Adrenal gland (tissue), 12 donors: ENCODE results near the gene TP53I11. TPM values are rescaled to one million over a fixed set of nuclear protein-coding genes. Genes with fewer than 3 reads are reported as not detected.

Experiments
- DNase-seq, 7 donors: peaks; one replicate each; pipeline ENCODE4 v3.0.0-alpha.2; 2019 to 2020
- H3K27ac ChIP-seq, 5 donors: fragments of 200-600 bp; sonication (generic) in 4 of 5; 1 replicate in 3 of 5; 2 replicates in 2 of 5; pipeline versions ENCODE4 v1.5.1 to v1.8.0; 2016 to 2020; ENCODE audit warnings: mild to moderate bottlenecking in 1 of 5
- H3K27me3 ChIP-seq: fragments of 200-600 bp; 2 replicates; pipeline ENCODE4 v1.8.0; 2021
- H3K36me3 ChIP-seq, 2 donors: fragments of 200-600 bp; replicated peaks in 1 of 2; 1 replicate in 1 of 2; 2 replicates in 1 of 2; pipeline versions ENCODE4 v1.5.1 to v1.8.0; 2018 to 2022
- H3K4me1 ChIP-seq, 2 donors: fragments of 200-600 bp; replicated peaks in 1 of 2; 1 replicate in 1 of 2; 2 replicates in 1 of 2; pipeline versions ENCODE4 v1.5.1 to v1.8.0; 2018 to 2021
- H3K4me3 ChIP-seq, 4 donors: fragments of 200-600 bp; sonication (generic) in 3 of 4; one replicate each; pipeline ENCODE4 v1.5.1; 2016 to 2018
- H3K9me3 ChIP-seq, 3 donors: fragments of 200-600 bp; sonication (generic) in 1 of 3; replicated peaks in 1 of 3; 1 replicate in 2 of 3; 2 replicates in 1 of 3; pipeline versions ENCODE4 v1.5.1 to v1.8.0; 2016 to 2021
- CTCF ChIP-seq, 6 experiments: fragments of 450-650 bp in 4 of 6; fragments of 200-600 bp in 2 of 6; sonication (generic) in 1 of 6; IDR thresholded peaks; 1 replicate in 5 of 6; 2 replicates in 1 of 6; pipeline versions ENCODE4 v1.5.1 to v1.8.0; 2016 to 2021; ENCODE audit warnings: antibody characterized with exemption in 6 of 6, mild to moderate bottlenecking in 2 of 6, moderate library complexity in 1 of 6
- POLR2A ChIP-seq, 2 donors: fragments of 450-650 bp; IDR thresholded peaks; one replicate each; pipeline ENCODE4 v1.6.1; 2017; ENCODE audit warnings: antibody characterized with exemption in 2 of 2, mild to moderate bottlenecking in 2 of 2, moderate library complexity in 1 of 2
- WGBS, 4 donors: extraction: QIAGEN DNeasy Blood & Tissue Kit in 2 of 4; methylation state at CpG; one replicate each; pipeline versions ENCODE4 v1.1.5 to v1.1.7; 2013 to 2017; 5-methylcytosine and 5-hydroxymethylcytosine counted together
- intact Hi-C, 2 donors: fragments of 100-400 bp; cut with DNase I; formaldehyde crosslinking; loops; one replicate each; pipeline versions ENCODE4 v1.14.1 to v1.15.0; 2022 to 2023
- polyA plus RNA-seq, 3 donors: library from polyadenylated mRNA; stranded (reverse); fragments of 200-250 nt in 2 of 3; fragments of 350-450 nt in 1 of 3; fragmentation: Illumina TruSeq in 1 of 3; extraction: RNeasy Lipid Tissue Mini Kit (QIAGEN cat#74804) in 1 of 3; gene quantifications; one replicate each; pipeline ENCODE4 v1.2.3, GENCODE V29; 2013 to 2014
- total RNA-seq, 9 donors: library from RNA; depleted of rRNA in 4 of 9; stranded (reverse); fragments of >200 nt in 4 of 9; fragments of 120-200 nt in 1 of 9; fragmentation: NEBNext Ultra II Directional in 1 of 9; extraction: Animal tissue kit (Norgen Biotek cat#: 25700) in 1 of 9; gene quantifications; one replicate each; pipeline versions ENCODE4 v1.1.0 to v1.2.4, GENCODE V29; 2013 to 2023
- donor health status: healthy with polysubstance abuse.
- donor health status: Bipolar disorder and iron deficiency.
- donor health status: DM: yes; HTN: yes; CAD: no.
- donor health status: DM: no; HTN: no; CAD: no.
- donor health status: DM: no; HTN: no; CAD: no.
- donor health status: DM: yes; HTN: yes; CAD: no.

The TP53I11 gene
- total and polyA plus RNA-seq, 12 donors, result 3.5 to 55.7 (median 31.0) TPM

GRCh38 chr11:44948155-44948554, 2.5 kb downstream of the TP53I11 start:
- WGBS, 4 donors, result 83 to 91% (median 90%) methylated on average over 3 of the region's 3 CpGs
- DNase-seq, result no peak
- Histone ChIP-seq H3K27ac (peak overlapping the region in 1 of 5 donors; percentile 76), H3K9me3 (no peaks in the 10 kb centered on the region), H3K36me3 (no peaks in the 10 kb centered on the region), H3K27me3 (no peaks in the 10 kb centered on the region), H3K4me3 (no peak overlapping the region), H3K4me1 (peaks cover 4 to 8% of the 10 kb centered on the region in 2 donors)
- intact Hi-C loops, result no loop called here
- TF ChIP-seq CTCF (IDR thresholded peaks at IDR 0.05) (no peak), POLR2A (IDR thresholded peaks at IDR 0.05) (no peak)

GRCh38 chr11:44947114-44947513, 3.6 kb downstream of the TP53I11 start:
- Histone ChIP-seq H3K4me3 (no peak overlapping the region), H3K27ac (peak overlapping the region in 2 of 5 donors; percentile 17 to 76), H3K9me3 (no peaks in the 10 kb centered on the region), H3K36me3 (no peaks in the 10 kb centered on the region), H3K4me1 (peaks cover 4 to 8% of the 10 kb centered on the region in 2 donors), H3K27me3 (no peaks in the 10 kb centered on the region)
- intact Hi-C loops, result no loop called here
- no peak for TF ChIP-seq POLR2A (IDR thresholded peaks at IDR 0.05)
- no peak for TF ChIP-seq CTCF (IDR thresholded peaks at IDR 0.05)
- WGBS, 4 donors, result 28 to 46% (median 33%) methylated on average over 5 to 9 of the region's 9 CpGs
- DNase-seq, result peak in 1 of 7 donors; percentile 25

- DNase-seq, result no peak
- Histone ChIP-seq H3K4me3 (no peak overlapping the region), H3K9me3 (no peaks in the 10 kb centered on the region), H3K27ac (peak overlapping the region in 1 of 5 donors; percentile 76), H3K36me3 (no peaks in the 10 kb centered on the region), H3K4me1 (peaks cover 4 to 8% of the 10 kb centered on the region in 2 donors), H3K27me3 (no peaks in the 10 kb centered on the region)
- 70 to 91% (median 80%) methylated on average over 10 to 12 of the region's 12 CpGs for WGBS, 4 donors
- intact Hi-C loops, result no loop called here
- no peak for TF ChIP-seq CTCF (IDR thresholded peaks at IDR 0.05)
- no peak for TF ChIP-seq POLR2A (IDR thresholded peaks at IDR 0.05)
These were observed 4.4 kb downstream of the TP53I11 start for GRCh38 chr11:44946263-44946662.

- 64 to 85% (median 83%) methylated on average over 8 to 11 of the region's 11 CpGs for WGBS, 4 donors
- Histone ChIP-seq H3K4me1 (peaks cover 4 to 8% of the 10 kb centered on the region in 2 donors), H3K4me3 (no peak overlapping the region), H3K27me3 (no peaks in the 10 kb centered on the region), H3K27ac (peak overlapping the region in 1 of 5 donors; percentile 76), H3K36me3 (no peaks in the 10 kb centered on the region), H3K9me3 (no peaks in the 10 kb centered on the region)
- peak in 1 of 7 donors; percentile 18 for DNase-seq
- intact Hi-C loops, result no loop called here
- TF ChIP-seq CTCF (IDR thresholded peaks at IDR 0.05), result no peak
- no peak for TF ChIP-seq POLR2A (IDR thresholded peaks at IDR 0.05)
These were observed 5.0 kb downstream of the TP53I11 start for GRCh38 chr11:44945666-44946065.
